IPS DF 4.7 (cell line): ENCODE data around the gene PITPNM3.
"Not testable (repeated sequence)": the region's sequence is repeated elsewhere in the genome, so short reads cannot be mapped to it uniquely, and the experiment has no call there.

Experiments used
- DNase-seq: peaks from one replicate; pipeline ENCODE4 v3.0.0-alpha.2; 2013; ENCODE audit warnings: low spot score; ENCODE audit errors: extremely low read depth

PITPNM3 gene

DNA sequence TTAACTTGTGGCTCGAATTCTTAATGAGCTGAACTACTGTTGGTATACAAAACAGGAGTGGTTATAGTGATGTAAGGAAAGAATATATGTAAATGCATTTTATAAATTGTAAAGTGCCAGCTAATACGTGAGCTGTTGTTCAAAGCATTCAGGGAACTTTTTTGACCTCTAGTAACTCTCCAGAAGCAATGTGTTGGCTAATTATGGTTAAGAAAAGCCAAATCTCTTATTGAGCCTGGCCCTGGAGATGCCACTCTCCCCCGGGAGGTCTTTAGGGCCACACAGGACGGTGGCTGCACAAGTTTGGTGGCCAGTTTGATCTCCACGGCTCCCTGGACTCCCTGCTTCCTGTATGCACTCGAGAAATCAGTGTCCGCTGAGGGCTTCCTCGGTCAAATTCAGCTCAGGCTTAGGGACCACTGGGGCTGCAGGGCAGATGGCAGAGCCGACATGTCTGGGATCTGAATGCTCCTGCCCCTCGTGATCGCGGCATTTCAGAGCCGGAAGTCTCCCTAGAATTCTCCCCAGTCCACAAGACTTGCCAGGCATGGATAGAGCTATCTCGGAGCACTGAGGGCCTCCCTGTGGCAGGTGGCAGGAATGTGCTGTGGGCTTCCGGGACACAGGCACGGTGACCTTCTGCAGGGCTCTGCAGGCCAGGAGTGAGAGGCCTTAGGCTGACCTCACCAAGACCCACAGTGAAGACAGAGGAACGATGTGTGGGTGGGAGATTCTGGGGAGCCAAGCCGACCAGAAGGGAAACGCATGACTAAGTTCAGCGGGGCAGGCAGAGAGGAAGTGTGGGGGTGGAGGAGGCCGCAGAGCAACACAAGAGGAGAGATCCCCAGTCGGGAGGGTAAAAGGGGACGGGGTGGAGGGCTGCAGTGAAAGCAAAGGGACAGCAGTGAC is 18.6 kb upstream of the PITPNM3 start:
- no peak for DNase-seq

DNA sequence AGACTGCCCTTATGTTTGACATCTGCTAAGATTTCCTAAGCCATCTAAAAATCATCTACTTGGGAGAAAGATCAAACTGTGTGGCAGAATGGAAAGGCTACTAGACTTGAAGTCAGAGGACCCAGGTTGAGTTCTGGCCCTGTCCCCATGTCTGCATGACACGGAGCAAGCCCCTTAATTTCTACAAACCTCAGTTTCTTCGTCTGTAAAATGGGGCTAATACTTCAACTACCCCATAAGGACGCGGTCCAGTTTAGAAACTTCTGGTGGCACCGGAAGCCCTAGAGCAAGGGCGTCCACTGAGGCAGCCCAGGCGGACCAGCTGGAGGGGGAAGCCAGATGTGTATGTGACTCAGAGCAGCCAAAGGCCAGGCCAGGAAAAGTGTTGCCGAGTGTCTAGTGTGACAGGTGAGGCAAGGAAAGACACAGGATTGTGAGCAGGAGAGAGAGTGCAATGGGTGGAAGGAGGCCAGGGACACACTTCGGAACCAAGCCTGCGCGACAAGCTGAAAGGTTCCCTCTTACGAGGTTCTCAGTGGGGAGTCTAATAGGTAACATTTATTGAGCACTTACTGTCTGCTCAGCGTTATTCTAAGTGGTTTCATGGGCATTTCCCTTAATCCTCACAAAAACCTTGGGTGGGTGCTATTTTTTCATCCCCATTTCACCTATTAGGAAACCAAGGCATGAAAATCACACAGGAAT is 17.8 kb upstream of the PITPNM3 start:
- no peak for DNase-seq

DNA sequence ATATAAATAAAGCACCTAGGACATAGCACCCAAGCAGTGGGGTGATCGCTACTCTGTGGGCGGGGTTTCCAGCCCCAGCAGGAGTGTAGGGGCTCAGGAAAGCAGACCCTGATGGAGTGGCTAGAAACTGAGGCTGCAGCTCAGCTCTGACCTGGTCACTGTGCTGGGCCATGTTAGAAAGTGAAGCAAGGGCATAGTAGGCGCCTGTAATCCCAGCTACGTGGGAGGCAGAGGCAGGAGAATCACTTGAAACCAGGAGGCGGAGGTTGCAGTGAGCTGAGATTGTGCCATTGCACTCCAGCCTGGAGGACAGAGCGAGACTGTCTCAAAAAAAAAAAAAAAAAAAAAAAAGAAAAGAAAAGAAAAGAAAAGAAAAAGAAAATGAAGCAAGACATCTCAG is 17.1 kb upstream of the PITPNM3 start:
- not testable (repeated sequence) for DNase-seq

DNA sequence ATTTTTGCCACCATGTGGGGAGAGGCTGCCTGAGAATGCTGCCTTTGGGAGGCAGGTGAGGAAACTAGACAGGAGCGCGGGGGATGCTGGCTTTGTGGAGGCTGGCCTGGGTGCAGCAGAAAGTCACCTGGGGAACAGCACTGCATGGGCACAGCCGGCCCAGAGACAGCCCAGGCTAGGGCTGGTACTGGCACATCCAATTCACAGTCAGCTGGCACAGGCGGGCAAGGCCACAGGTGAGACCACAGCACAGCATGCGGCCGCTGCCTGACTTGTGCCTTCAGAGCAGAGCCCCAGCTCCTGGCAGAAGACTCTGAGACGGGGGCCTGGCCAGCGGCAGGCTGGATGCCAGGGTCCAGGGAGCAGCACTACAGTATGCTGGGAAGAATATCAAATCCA is 16.6 kb upstream of the PITPNM3 start:
- no peak for DNase-seq

DNA sequence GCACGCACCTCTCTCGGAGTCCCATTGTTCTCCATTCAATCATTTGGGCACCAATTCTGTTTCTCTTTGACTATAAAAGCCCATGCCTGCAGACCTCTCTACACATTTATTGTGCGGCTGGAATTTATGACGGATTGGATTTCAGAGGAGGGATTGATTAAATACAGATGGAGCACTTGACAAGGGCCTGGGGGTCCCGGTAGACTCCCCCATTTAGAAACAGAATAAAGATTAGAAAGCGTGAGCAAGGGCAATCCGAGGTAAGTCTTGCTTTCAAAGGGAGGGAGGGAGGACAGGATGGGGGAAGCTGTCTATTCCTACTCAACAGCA is 15.1 kb upstream of the PITPNM3 start:
- no peak for DNase-seq

DNA sequence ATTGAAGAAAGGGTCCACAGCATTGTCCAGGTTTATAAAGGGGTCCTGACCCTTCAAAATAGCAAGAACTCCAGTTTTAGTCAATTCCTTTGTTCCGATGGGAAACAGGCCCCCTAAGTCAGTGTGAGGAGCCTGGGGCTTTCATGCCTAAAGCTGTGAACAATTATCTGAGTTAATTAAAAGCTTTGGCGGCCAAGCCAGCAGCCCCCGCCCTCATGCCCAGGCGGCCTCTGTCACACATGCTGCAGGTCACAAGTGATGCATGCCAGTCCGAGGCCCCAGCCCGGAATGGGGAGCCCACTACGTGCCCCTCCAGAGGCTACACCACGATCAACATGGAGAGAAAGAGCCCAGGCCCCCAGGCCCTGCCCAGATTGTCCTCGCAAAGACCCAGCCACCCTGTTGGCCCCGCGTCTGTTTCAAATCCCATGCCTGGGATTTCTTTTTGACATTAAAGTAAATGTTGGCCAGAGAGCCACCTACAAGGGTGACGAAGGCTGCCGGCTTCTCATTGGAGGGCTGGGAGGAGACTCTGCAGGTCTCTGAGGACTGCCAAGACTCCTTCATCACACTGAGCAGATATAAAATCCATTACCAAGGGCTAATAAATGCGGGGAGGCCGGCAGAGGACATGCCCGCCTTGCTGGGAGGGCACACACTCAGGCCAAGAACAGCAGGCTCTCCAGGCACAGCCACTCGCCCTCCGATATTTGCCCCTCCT is 14.5 kb upstream of the PITPNM3 start:
- DNase-seq, result no peak

DNA sequence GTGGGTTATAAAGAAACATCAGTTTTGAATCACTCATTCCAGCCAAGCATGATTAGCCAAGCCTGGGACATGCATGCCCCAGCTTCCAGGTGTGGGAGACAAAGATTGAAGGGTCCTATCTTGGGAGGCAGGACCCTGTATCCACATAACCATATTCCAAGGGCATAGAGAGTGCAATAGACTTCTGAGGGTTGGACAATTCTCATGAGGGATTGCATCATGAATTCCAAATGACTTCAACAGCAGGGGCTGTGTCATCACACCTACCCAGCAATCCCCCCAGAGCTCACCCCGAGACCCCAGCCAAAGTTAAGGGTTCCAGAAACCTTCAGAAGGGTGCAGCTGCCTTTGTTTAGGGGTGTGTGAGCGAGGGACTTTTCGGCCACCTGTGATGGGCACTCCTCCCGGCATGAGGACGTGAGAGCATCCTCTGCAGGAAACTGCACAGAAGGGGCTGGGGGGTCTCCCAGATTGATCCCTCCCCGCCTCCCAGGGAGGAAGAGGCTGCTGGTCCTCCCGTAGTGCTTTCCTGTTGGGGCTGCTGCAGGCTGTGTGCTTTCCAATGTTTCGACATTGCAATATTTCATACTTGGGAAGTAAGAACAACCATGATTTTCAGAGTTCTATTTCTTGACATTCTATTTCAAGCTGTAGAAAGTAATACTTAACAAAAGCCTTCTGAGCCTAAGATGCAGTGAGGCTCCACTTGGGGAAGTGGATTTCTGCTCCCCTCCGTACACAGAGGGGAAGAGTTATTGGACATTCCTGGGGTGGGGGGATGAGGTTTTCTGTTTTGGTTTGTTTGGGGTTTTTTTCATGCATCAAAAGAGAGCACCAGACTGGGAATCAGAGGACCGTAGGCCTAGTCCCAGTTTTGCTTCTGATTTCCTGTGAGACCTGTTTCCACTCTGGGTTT is 13.3 kb upstream of the PITPNM3 start:
- no peak for DNase-seq

DNA sequence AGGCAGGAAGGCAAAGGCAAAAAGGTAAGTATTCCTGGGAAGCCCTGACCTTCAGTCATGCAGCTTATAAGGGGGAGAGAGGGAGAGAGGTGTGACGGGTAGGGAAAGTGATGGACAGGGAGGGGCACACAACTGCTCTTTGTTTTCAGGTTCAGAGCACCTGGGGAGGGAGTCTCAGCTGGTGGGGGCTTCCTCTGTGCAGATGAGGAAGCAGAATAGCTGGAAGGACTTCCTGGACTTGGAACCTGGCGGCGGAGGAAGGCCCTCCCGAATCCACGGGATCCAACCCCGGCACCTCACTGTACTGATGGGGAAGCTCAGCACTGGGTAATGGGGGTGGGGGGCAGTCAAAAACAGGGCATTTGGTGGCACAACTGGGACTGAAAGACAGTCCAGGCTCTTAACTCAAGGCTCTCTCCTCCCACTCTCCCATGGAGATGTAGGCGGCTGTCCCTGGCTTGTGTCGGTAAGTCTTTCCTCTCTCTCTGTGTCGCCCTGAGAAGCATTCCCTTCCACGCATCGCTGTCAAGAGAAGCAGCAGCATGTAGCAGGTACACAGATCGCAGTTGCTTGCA is 11.9 kb upstream of the PITPNM3 start:
- no peak for DNase-seq

DNA sequence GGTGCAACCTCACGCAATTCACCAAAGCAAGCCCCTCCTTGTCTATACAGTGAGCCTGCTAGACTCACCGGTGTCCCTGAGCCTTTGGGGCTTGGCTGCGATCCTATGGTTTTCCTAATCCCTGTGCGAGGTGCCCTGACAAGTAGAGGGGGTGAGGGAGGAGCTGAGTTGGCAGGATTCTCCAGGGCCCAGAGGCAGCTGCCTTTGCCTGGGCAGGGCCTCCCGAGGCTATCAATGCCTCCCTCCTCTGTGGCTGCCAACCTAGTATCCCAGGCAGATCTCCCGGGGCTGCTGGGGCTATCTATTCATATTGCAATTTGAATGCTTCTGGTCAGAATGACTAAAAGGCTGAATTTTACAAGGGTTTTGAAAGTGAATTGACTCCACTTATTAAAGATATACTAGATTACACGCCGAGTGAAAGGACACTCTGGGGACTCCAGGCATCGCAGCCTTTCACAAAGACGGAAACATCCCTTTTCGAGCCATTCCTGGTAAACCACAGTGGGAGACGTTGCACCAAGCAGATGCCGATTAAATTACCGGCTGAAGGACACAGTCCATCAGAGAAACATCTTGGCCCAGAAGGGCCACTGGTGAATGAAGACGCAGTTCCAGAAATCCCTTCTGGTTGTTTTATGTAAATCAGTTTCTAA is 11.3 kb upstream of the PITPNM3 start:
- no peak for DNase-seq

DNA sequence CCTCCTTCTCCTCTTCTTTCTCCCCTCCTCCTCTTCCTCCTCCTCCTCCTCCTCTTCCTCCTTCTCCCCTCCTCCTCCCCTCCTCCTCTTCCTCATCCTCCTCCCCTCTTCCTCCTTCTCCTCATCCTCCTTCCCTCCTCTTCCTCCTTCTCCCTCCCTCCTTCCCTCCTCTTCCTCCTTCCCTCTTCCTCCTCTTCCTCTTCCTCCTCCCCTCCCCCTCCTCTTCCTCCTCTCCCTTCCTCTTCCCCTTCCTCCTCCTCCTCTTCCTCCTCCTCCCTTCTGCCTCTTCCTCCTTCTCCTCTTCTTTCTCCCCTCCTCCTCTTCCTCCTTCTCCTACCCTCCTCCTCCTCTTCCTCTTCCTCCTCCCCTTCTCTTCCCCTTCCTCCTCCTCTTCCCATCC is 5.1 kb upstream of the PITPNM3 start:
- DNase-seq, result no peak

DNA sequence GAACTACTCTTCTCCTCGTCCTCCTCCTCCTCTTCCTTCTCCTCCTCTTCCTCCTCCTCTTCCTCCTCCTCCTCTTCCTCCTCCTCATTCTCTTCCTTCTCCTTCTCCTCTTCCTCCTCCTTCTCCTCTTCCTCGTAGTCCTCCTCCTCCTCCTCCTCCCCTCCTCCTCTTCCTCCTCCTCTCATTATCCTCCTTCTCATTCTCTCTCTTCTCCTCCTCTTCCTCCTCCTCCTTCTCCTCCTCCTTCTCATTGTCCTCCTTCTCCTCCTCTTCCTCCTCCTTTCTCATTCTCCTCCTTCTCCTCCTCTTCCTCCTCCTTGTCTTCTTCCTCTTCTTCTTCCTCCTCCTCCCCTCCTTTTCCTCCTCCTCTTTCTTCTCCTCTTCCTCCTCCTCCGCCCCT is 4.1 kb upstream of the PITPNM3 start:
- no peak for DNase-seq

DNA sequence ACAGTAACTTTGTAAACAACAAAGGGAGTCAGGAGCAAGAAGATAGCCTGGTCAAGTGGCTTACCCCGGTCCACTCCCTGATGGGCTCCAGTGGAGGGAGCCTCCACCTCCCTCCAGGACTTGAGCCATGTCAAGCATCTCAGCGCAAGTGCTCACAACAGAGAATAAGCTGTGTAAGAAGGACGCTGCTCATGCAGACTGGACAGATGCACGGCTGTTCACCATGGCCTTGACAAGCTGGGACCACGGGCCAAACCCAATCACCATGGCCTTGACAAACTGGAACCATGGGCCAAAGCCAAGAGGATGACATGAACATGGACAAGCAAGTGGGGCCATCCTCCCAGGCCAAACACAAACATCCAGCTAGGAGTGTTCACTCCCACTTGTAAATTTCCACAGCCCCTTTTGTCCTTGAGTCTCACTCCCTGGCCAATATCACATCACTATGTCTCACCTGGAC is 3.4 kb upstream of the PITPNM3 start:
- DNase-seq, result no peak

DNA sequence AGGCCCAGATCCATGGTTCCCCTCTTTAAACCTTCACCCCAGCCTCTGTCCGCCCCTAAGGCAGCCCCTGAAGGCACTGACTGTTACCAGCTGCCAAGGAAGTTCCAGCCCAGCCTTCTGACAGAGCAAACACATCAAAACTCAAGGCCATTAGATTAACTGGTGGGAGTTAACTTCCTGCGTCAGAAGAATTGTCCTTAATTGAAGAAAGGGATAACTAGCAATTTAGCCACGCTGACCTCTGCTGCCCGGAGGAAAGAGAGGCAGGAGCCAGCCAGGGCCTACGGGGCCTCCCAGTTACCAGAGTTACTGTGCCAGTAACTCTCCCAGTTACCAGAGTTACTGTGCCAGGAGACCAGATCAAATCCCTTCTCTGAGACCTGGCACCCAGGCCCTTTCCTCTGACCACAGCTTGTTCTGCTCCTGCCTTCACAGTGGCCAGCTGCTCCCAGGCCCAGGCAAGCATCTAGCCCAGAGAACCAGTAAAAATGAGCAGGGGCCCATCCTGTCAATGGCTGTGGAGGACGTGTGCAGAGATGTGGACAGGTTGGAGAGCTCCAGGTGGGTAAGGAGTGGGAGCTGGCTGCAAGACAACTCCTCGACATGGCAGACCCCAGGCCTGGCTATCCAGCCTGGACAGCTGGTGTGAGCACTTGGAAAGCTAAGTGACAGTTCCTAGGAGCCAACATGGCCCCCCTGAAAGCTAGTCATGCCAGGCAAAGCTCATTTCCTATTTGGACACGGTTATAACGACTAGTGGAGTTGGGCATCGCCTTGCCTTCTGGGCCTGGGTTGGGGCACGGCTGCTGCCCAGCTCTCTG is 2.8 kb upstream of the PITPNM3 start:
- DNase-seq, result no peak

DNA sequence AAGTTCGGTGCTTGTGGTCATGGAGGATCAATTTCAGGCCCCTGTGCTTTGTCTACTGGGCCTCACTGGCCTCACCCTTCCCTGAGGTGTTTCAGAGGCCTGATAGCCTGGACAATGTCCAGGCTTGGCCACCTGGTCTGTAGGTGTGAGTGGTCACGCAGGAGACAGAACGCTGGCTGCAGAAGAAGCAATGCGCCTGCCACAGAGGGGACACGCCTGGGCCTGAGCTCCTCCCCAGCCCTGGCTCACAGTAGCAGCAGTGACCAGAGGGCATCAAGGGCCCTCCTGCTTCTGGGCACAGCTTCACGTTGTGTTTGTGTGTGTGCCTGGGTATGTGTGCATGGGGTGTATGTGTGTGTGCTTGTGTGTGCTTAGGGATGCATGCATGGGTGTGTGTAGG is 1.9 kb upstream of the PITPNM3 start:
- DNase-seq, result no peak

DNA sequence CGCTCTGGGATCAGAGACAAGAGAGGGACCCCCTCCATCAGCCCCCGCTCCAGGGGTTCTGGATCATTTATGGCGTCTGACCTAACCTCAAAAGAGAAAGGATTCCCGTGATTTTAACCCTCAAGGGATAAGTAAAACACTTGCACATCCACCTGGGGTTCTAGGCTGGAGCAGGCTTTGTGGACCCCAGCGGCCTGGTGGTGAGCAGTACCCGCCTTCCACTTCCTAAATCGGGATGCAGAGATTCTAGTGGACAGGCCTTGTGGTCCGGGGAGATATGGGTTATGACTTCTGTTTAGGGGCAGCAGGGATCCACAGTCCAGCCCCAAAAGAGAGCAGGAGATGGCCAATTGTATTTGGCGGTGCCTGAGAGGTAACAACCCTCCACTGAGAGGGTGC is 684 bp upstream of the PITPNM3 start:
- DNase-seq, result no peak

DNA sequence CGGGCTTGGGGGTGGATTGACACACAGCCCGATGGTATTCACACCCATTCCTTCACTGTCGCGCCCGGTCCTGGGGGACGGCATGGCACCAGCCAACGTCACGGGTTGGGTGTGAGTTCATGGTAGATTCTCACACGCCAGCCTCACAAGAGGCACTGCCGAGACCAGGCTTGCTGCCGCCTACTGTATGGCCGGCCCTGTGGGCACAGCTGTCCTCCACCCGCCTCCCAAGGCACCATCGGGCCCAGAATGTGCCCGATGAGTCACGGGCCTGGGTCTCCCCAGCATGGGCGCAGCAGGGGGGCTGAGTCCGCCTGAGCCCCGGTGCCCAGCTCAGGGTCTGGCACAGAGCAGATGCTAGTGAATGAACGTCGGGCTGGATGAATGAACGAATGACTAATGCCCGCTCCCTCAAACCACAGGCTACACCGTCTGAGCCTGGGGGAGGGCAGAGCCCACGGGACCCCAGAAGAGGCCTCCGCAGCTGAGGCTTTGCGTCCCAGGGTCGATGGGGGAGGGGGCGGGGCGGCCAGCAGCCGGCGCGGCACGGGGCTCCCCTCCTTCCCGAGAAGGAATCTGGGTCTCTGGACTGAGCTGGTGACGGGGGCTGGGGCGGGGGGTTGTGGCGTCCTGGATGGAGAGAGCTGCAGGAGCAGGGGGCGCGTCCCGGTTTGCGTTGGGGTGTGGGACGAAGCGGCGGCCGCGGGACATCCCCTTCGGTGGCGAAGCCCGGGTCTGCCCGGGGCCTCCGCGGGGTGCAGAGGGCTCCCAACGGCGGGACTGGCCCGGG is 829 bp downstream of the PITPNM3 start:
- no peak for DNase-seq

DNA sequence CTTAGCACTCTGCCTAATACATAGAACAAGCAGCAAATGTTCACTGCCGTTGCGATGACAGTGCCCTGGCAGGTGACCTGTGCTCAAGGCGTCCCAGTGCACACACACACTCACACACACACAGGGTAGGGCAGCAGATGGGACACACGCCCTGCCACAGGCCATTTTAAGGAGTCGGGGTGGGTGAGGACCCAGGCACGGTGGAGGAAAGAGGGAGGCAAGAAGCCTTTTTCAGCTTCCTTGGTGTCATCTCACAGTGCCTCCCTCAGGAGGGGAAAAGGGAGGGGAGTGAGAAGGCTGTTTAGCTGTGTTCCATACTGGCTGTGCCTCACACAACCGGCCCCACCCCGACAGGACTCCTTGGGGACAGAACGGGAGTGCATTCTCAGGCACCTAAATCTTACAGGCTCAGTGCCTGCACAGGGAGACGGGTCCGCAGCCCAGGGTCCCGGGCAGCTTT is 1.5 kb downstream of the PITPNM3 start:
- no peak for DNase-seq

DNA sequence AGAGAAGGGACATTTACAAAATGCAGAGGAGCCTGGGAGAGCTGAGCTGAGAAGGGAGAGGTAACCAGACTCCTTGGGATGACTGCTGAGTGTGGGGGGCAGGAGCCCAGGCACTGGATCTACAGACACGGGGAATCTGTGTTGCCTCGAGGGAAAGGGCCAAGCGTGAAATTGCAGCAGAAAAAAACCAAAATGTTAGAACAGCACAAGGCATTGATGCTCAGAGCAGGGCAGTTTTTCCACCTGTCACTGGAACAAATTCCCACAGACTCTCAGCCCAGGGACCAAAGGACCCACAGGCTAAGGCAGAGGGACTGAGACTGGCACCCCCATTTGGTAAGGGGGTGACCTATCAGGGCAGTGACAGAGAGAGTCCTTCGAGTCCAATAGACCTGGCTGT is 2.0 kb downstream of the PITPNM3 start:
- DNase-seq, result no peak
